Stimulated activated CD4-positive, alpha-beta T cell treated with anti-CD3 and anti-CD28 coated beads, Interleukin-1b, Interleukin-23, amount 100 ng/mL, for 24 hours (primary cell): Measurements from ENCODE around the gene PKIG.
A peak's percentile ranks its signal among the peaks of the same experiment; 100 is the strongest.
"Not testable (repeated sequence)": the region's sequence is repeated elsewhere in the genome, so short reads cannot be mapped to it uniquely, and the experiment has no call there.

Experiments
- DNase-seq, 4 experiments: peaks; one replicate each; pipeline ENCODE4 v3.0.0-alpha.2; 2020; ENCODE audit warnings: low read depth in 4 of 4, low spot score in 1 of 4

PKIG gene

DNA sequence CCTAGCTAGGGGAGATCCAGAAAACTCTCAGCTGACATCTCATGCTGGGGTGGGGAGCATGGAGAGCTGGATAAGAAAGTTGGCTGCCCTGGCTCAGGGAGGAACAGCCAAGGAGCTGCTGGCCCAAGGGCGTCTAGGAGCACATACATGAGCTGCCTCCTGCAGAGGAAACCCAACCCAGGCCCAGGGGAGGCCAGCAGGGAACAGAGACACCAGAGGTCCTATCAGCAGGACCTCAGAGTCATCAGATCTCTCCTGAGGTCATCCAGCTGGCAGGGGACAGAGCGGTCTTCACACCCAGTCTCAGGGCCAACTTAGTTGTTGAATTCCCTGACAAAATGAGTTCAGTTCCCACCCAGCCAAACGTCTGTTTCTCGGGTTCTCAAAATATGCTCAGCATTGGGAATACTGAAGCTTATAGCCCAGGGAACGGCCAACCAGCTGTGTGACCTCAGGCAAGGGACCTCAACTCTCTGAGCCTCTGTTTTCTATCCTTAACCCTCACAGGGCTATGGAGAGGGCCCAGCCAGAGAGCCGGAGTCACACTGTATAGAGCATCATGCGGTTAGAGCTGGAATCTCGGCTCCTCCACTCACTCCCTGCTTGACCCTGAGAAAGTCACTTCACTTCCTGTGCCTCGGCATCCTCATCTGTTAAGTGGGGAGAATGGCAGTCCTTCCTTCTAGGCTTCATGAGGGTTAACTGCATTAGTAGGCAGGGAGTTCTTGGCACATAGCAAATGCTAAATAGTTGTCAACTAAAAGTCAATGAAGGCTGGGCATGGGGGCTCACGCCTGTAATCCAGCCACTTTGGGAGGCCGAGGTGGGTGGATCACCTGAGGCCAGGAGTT lies 55.4 kb downstream of the PKIG start:
- no peak for DNase-seq

DNA sequence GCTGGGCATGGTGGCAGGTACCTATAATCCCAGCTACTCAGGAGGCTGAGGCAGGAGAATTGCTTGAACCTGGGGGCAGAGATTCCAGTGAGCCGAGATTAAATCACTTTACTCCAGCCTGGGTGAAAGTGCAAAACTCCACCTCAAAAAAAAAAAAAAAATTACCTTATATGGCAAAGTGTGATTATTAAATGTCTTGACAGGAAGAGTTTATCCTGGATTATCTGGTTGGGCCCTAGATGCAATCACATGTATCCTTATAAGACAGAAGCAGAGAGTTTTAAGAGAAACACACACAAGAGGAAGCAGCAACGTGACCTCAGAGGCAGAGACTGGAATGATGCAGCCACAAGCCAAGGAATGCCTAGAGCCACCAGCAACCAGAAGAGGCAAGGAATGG lies 58.1 kb downstream of the PKIG start:
- DNase-seq: no peak

DNA sequence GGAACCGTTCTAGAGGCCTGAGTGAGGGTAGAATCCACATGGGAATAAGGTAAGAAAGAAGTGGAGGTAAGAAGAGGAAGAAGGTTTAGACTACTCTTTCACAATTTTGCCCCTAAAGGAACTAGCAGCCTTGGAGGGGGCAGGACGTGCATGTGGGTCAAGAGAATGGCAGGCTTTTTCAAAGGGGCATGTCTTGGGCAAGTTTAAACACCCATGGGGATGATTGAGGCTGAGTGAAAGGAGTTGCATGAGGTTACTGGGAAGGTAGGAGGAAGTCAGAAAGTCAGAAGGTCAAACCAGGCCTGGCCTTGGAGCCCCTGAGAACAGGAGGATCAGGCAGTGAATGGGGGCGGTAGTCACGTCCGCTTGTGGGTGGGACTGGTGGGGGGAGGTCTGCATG lies 58.9 kb downstream of the PKIG start:
- DNase-seq: no peak

DNA sequence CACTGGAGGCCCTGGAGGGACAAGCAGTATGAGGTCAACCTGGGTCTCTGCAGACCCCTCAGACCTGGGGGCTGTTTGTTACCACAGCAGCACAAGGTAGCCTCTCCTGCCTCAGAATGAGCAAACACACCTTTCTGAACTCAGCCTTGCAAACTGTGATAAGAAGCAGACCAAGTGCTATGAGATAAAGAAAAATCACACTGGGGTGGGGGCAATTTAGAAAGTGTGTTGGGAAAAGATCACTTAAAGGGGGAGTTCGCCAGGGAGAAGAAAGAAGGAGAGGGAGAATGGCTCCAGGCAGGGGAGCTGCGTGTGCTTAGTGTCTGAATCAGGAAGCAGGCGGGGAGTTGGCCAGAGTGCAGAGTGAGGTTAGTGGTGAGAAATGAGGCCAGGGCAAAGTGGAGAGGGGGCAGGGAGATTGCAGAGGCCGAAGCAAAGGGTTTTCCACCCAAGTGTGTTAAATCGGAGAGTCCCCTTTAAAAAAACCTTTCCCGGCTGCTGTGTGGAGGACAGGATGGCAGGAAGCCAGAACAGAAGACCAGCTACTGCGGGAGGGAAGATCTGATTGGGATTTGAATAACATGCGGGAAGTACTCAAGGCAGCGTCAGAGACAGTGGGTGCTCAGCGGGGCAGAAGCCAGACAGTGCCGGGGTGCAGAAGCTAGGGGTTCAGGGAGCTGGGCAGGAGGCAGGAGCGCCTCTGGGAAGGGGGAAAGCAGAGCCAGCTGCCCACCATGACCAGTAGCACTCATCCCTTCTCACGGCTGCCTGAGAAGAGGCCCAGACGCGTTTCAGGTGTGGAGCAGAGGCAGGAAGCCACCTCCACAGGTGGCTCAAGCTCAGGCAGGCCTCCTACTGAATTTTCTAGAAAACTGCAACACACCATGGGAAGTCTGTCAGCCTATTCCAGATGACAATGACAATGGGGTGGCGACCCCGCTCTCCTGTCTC lies 60.1 kb downstream of the PKIG start:
- DNase-seq: no peak

DNA sequence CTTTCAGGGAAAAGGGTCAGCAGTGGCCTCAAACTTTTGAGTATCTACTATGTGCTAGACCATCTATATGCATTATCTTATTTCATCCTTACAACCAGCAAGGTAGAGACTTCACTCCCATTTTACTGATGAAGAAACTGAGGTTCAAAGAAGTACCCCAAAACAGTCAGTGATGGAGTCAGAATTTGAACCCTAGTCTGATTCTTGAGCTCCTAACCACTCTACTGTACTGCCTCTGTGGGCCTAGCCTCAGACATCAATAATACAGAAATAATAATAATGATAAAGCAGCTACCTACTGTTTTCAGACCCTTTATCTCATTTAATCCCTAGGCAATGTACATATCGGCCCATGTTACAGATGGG lies 60.8 kb downstream of the PKIG start:
- DNase-seq: no peak

DNA sequence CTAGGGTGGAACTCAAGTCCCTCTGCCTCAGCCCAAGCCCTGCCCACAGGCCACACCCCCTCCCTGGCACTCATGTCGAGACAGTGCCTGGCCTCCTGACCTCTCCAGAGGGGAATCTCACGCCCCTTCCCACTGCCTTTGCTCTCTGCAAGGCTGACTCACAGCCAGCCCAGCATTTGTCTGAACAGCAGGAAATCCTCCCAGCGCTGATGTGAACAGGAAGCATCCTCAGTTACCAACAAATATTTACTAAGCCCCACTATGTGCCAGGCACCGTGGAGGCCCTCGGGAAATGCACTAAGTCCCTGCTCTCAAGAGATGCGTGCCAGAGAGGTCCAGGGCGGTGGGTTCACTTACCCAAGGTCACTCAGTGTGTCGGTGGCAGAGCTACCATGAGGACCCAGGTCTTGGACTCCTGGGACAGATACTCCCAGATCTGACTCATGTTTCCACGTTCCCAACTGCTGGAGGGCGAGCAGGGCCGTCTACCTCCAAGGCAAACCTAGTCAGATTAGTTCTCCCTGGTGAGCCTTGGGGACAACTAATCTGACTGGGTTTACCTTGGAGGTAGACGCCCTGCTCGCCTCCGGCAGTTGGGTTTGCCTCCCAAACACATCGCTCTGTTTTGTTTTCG lies 61.3 kb downstream of the PKIG start:
- peak in 1 of 4 experiments; percentile 6 for DNase-seq

DNA sequence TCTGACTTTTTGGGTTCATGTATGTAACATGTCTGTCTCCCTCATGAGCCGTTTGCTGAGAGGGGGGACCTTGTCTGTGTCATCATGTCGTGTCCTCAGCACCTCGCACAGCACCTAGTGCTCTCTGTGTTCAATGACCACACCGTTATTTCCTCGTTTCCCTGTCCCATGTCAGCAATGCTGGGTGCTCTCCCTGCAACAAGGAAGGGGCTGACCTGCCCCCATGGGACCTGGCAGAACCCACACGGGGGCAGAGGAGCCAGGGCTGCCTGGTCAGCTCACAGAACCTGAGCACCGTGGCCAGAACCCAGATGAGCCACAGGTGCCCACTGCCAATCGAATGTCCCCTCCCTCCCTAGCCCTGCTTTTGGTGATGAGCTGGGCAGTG lies 61.8 kb downstream of the PKIG start:
- no peak for DNase-seq

DNA sequence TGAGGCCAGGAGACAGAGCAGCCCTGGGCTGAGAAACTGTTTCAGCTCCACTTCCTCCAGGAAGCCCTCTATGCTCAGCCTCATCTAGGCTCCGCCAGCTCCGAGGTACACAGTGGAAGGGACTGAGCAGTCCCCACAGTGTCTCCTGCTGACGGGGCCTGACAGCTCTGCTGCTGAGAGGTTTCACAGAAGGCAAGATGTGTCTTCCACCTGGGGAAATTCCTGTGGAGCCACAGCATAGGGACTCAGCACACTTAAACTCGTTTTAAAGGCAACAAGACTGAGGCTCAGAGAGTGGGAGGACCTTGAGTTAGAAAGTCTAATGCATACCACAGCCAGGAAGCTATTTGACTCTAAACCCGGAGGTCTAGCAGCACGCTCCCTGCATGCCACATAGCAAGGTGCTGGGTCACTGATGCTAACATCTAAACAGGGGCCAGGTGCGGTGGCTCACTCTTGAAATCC lies 62.3 kb downstream of the PKIG start:
- DNase-seq: no peak

DNA sequence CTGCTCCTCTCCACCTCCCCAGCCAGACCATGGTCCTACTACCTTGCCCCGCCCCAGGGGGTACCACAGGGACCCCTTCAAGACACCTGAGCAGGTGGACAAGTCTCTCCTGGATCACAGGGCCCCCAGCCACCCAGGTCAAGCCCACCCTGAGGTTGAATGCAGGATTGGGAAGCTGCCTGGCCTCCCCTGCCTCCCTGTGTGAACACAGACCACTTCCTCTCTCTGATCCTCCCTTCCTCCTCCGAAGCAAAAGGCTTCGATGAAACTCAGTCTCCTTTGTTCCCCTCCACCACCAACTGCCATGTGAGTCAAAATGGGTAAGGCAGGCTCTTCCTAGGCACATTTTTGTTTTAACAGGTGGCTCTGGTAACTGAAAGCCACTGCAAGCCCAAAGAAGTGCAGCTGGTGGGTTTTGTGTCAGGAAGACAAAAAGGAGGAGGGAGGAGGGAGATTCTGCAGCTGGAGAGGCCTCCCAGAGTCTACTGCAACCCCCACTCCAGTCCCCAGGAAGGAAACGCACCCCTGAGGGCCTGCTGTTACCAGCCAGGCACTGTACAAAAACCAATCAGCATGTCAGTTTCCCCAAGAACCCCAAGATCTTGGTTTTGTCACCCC lies 63.8 kb downstream of the PKIG start:
- DNase-seq: no peak

DNA sequence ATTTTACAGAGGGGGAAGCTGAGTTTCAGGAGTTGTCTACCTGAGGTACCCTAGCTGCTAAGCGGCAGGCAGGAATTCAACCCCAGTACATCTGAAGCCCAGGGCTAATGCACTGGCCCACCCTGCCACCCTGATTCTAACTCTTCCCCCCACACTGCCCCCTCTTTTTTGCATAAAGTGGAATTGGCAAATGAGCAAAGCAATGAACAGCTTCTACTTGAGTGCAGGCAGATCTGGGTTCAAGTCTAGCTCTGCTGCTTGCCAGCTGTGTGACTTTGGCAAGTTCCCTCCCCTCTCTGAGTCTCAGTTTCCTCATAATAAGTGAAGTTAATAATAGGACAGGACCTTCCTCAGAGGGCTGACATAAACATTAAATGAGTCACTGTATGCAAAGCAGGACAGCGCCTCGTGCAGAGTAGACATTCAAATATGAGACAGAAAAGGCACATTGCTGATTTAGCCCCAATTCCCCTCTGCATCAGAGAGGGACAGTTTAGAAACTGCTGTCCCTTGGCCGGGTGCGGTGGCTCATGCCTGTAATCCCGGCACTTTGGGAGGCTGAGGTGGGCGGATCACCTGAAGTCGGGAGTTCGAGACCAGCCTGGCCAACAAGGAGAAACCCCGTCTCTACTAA lies 64.4 kb downstream of the PKIG start:
- no peak for DNase-seq

DNA sequence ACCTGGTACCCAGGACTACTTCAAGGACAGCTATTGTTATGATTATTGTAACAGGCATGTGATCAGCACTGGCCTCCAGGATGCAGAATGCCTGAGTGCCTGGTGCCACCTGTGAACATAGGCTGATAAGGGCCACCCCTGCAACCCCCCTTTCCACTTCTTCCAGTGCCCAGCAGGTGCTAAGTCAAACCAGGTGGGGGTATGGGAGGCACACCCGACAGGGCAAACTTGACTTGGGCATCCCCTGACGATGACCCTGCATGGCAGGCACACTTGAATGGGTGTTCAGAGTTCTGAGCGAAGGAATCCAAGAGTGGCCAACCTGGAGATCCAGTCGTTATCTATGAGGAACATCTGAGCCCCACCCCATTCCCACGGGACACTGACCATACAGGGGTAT lies 65.7 kb downstream of the PKIG start:
- no peak for DNase-seq

DNA sequence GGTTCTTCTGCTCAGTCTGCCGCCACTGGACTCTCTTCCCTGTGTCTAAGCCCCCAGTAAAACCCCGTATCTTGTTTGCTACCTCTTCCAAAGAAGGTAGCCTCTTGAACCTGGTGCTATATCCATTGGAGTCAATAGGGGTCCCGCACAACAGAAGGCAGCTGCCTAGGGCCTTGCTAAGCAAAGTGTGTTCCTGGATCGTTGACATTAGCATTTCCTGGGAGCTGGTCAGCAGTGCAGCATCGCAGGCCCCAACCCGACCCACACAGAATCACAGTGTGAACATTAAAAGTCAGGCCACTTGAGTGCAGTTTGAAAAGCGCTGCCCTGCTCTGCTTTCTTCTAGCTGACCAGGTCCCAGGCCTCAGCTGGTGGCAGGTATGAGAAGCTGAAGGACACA lies 66.2 kb downstream of the PKIG start:
- DNase-seq: no peak

DNA sequence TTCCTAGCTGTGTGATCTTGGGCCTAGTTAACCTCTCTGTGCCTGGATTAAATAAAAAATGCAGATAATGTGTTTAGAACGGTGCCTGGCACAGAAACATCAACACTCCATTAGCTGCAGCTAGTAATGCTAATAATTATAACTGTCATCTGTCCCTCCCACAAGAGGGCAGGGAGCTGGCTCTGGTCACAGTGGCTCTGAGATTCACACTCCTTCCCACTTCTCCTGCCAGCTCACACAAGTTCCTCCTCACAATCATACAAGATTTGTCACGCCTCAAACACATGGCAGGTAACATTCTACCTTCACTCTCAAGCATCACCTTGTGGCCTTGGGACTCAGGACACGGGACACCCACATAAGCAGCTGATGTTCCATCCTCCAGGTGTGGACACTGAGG lies 66.7 kb downstream of the PKIG start:
- DNase-seq: no peak

DNA sequence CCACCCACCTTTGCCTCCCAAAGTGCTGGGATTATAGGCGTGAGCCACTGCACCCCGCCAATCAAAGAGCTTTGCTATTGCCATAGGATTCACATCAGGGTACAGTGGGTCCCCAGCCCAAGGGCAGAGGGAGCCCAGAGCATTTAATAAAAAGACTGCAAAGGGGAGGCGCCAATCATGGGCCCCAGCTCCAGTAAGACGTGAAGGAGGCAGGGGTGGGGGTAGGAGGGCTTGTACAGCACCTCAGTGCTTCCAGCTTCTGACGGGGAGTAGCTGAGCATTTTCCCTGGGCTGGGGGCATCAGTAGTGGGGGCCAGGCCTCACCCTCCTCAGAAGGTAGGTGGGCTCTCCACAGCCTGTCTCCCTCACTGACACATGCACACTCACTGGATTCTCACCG lies 67.6 kb downstream of the PKIG start:
- DNase-seq: no peak

DNA sequence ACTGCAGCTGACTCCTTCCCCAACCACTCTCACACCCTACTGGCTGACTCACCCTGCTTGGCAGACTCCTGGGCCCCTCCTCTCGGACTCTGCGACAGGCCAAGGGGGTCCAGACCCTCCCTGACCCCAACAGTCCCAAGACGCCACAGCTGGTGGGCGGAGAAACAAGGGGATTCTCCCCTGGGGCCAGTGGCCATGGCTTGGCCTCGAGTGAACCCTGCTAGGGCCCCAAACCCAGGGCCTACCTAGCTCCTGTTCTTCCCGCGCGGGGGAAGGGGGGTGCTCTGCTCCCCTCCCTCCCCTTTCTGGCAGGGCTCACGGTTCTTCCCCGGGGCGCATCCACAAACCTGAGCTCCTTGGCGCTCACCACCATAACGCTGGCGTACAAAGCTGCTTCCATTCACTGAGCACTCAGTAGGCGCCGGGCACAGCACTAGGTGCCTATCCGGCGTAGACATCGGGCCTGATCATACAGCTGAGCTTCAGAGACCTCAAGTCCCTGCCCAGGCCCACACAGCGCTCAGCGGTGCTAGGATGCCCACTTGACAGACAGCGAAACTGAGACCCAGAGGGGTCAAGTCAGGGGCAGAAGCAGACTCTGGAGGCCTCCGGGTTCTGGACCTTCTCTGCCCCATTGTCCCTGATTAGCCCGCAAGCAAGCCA lies 68.5 kb downstream of the PKIG start:
- no peak for DNase-seq

DNA sequence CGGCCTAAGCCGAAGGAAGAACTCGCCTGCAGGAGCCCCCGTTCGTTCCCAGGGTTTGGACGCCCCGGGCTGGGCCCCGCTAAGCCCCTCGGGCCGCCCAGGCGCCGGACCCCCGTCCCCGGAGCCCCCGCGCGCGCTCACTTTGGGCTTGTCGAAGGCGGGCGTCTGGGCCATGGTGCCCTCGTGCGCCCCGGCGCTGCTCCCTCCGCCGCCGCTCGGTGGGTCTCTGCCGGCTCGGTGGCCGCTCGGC lies 69.0 kb downstream of the PKIG start:
- DNase-seq: no peak

DNA sequence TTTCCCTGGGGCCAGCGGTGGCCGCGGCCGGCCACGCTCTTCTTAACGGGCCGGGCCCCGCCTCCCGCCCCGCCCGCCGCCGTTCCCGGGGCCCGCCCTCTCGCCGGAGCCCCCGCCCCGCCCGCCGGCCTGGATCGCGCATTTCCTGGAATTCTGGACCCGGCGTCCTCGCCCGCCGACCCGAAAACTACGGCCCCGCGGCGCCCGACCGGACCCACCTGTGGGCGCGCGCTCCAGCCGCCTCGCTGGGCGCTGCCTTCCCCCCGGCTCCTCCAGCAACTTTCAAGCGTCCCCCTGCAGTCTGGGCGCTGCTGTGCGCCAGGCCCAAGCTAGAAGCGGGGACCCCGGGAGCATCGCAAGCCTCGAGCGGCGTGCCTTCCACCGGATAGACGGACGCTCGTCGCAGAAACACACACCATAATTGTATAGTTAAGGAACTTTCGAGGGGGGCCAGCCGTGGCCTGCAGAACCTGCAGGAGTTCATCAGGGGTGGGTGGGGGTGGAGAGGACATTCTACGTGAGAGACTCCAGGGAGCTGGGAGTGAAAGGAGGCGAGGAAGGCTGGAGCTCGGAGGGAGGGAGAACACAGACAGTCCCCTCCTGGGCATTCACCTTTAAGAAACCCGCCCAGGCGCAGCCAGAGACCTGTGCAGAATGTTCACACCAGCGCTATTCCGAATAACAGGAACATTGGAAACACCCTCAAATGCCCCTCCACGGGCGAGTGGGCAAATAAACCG lies 69.5 kb downstream of the PKIG start, which contains the start of gene ADA:
ADA (minus strand) TSS at position 16 of the 740 bp plus-strand sequence. CDS start 92 bp downstream, outside the sequence.
- DNase-seq: no peak

DNA sequence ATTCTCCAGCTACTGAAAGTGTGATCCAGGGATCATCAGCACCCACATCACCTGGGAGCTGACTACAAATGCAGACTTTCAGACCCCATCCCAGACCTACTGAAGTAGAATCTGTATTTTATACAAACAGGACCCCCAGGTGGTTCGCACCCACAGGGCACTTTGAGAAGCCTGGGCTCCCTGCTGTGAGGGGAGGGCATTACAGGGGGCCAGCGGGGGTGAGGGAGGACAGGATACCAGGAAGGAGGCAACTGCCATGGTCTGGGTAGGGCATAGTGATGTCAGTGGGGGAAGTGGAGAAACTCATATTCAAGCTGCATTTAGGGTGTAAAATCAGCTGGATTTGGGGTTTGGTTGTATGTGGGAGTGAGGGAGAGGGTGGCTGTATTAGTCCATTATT lies 71.2 kb downstream of the PKIG start:
- DNase-seq: no peak

DNA sequence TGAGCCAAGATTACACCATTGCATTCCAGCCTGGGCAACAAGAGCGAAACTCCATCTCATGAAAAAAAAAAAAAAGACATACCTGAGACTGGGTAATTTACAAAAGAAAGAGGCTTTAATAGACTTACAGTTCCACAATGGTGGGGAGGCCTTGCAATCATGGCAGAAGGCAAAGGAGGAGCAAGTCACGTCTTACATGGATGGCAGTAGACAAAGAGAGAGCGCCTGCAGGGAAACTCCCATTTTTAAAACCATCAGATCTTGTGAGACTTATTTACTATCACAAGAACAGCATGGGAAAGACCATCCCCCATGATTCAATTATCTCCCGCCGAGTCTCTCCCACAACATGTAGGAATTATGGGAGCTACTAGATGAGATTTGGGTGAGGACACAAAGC lies 71.8 kb downstream of the PKIG start:
- DNase-seq: not testable (repeated sequence)

DNA sequence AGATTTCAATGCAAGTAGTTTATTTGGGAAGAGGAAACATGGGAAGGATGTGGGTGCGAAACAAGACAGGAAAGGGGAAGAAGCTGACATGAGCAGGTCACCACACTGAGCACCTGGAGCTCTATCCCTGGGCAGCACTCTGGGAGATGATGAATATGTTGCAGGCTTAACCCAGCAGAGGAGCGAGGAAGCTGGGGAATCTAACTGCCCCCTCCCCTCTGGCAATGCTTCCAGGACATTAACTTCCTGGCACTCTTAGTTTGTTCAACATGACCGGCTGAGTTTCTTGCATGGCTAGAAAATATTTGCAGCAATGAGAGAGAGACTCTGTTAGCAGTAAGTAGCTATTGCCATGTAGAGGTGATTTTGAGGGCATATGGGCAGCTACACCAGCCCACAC lies 74.1 kb downstream of the PKIG start:
- no peak for DNase-seq
